Fibroblast of lung (primary cell): Measurements from ENCODE around the gene C14orf39.

ENCODE experiments used
- EZH2 ChIP-seq: IDR thresholded peaks from 2 replicates; pipeline ENCODE4 v1.5.1; 2012; ENCODE audit warnings: low read length, control low read depth, mild to moderate bottlenecking; ENCODE audit errors: missing control alignments
- TF ChIP-seq, protein P1 (sequence below), 2 donors: IDR thresholded peaks in 1 of 2; conservative IDR thresholded peaks in 1 of 2; 1 replicate in 1 of 2; 2 replicates in 1 of 2; pipeline ENCODE4 v1.5.1; 2011 to 2012; ENCODE audit warnings: low read length in 2 of 2, control low read depth in 1 of 2, inconsistent platforms in 1 of 2, low read depth in 1 of 2, mild to moderate bottlenecking in 1 of 2

- no peak for TF ChIP-seq EZH2
- TF ChIP-seq, protein P1, sequence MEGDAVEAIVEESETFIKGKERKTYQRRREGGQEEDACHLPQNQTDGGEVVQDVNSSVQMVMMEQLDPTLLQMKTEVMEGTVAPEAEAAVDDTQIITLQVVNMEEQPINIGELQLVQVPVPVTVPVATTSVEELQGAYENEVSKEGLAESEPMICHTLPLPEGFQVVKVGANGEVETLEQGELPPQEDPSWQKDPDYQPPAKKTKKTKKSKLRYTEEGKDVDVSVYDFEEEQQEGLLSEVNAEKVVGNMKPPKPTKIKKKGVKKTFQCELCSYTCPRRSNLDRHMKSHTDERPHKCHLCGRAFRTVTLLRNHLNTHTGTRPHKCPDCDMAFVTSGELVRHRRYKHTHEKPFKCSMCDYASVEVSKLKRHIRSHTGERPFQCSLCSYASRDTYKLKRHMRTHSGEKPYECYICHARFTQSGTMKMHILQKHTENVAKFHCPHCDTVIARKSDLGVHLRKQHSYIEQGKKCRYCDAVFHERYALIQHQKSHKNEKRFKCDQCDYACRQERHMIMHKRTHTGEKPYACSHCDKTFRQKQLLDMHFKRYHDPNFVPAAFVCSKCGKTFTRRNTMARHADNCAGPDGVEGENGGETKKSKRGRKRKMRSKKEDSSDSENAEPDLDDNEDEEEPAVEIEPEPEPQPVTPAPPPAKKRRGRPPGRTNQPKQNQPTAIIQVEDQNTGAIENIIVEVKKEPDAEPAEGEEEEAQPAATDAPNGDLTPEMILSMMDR (conservative IDR thresholded peaks at IDR 0.05 in 1 of 2, IDR thresholded peaks at IDR 0.05 in 1 of 2; ENCODE audit: low read depth in 1 of 2, low read length in 2 of 2) = no peak
Observed at GRCh38 chr14:60488175-60488574, 2.3 kb upstream of the C14orf39 start.
